GM23338 (cell line): ENCODE data around the gene PSMA5. TPM values are rescaled to one million over a fixed set of nuclear protein-coding genes. Genes with fewer than 3 reads are reported as not detected.

ENCODE experiments used
- ATAC-seq: fragments of 200-7000 bp; cut with Tn5 transposase; 3 replicates; pipeline ENCODE4 v1.9.1; 2020
- DNase-seq: peaks from one replicate; pipeline ENCODE4 v3.0.0-alpha.2; 2015; ENCODE audit warnings: low spot score
- H2AFZ ChIP-seq: fragments of 200-600 bp; sonication (generic); 2 replicates; pipeline ENCODE4 v1.8.0; 2016; ENCODE audit warnings: antibody characterized with exemption, mild to moderate bottlenecking, moderate library complexity
- H3F3A ChIP-seq: fragments of 200-600 bp; sonication (generic); replicated peaks from 2 replicates; pipeline ENCODE4 v1.8.0; 2017; ENCODE audit warnings: antibody characterized with exemption, mixed run types, low read depth
- H3K27ac ChIP-seq: fragments of 200-600 bp; sonication (generic); 2 replicates; pipeline ENCODE4 v1.6.1; 2016; ENCODE audit warnings: low read depth
- H3K27me3 ChIP-seq: fragments of 200-600 bp; sonication (generic); 2 replicates; pipeline ENCODE4 v1.8.0; 2016; ENCODE audit warnings: mild to moderate bottlenecking, mixed run types, moderate library complexity; ENCODE audit not compliant: insufficient read depth
- H3K36me3 ChIP-seq: fragments of 200-600 bp; sonication (generic); 2 replicates; pipeline ENCODE4 v1.8.0; 2016; ENCODE audit warnings: mild to moderate bottlenecking; ENCODE audit not compliant: insufficient read depth
- H3K4me1 ChIP-seq: fragments of 200-600 bp; sonication (generic); 2 replicates; pipeline ENCODE4 v1.8.0; 2016; ENCODE audit warnings: mild to moderate bottlenecking, moderate library complexity; ENCODE audit not compliant: insufficient read depth
- H3K4me2 ChIP-seq: fragments of 200-600 bp; sonication (generic); 2 replicates; pipeline ENCODE4 v1.7.1; 2017; ENCODE audit warnings: mixed run types
- H3K4me3 ChIP-seq: fragments of 200-600 bp; sonication (generic); 2 replicates; pipeline ENCODE4 v1.6.1; 2016; ENCODE audit warnings: mixed run types
- H3K79me2 ChIP-seq: fragments of 200-600 bp; sonication (generic); replicated peaks from 2 replicates; pipeline ENCODE4 v1.8.0; 2017; ENCODE audit warnings: mild to moderate bottlenecking; ENCODE audit not compliant: insufficient read depth
- H3K9me2 ChIP-seq: fragments of 200-600 bp; sonication (generic); 2 replicates; pipeline ENCODE4 v1.8.0; 2017; ENCODE audit not compliant: insufficient read depth
- H4K20me1 ChIP-seq: fragments of 200-600 bp; sonication (generic); replicated peaks from 2 replicates; pipeline ENCODE4 v1.8.0; 2017; ENCODE audit warnings: mild to moderate bottlenecking; ENCODE audit not compliant: insufficient read depth
- H3K27ac Mint-ChIP-seq: 2 replicates; pipeline ENCODE4 v1.8.0; 2020; ENCODE audit warnings: inconsistent platforms, mild to moderate bottlenecking, moderate library complexity, mixed read lengths
- H3K27me3 Mint-ChIP-seq: 3 replicates; pipeline ENCODE4 v1.8.0; 2022; ENCODE audit warnings: low read depth, mild to moderate bottlenecking, moderate library complexity, mixed read lengths, inconsistent platforms; ENCODE audit not compliant: insufficient read depth, poor library complexity
- H3K36me3 Mint-ChIP-seq: 3 replicates; pipeline ENCODE4 v1.8.0; 2021; ENCODE audit warnings: low read depth, mild to moderate bottlenecking, inconsistent platforms, moderate library complexity, mixed read lengths
- H3K4me1 Mint-ChIP-seq: 3 replicates; pipeline ENCODE4 v1.8.0; 2020; ENCODE audit warnings: mild to moderate bottlenecking, inconsistent platforms, mixed read lengths
- H3K4me3 Mint-ChIP-seq: 3 replicates; pipeline ENCODE4 v1.8.0; 2021; ENCODE audit warnings: moderate library complexity, mild to moderate bottlenecking, inconsistent platforms, mixed read lengths
- H3K9me3 Mint-ChIP-seq: 3 replicates; pipeline ENCODE4 v1.8.0; 2020; ENCODE audit warnings: moderate library complexity, mild to moderate bottlenecking, inconsistent platforms, mixed read lengths
- EZH2 ChIP-seq: fragments of 200-600 bp; sonication (generic); IDR thresholded peaks from one replicate; pipeline ENCODE4 v1.8.0; 2017; ENCODE audit warnings: antibody characterized with exemption, mild to moderate bottlenecking, low read depth; ENCODE audit not compliant: unreplicated experiment
- EZH2phosphoT487 ChIP-seq: fragments of 200-600 bp; sonication (generic); IDR thresholded peaks from one replicate; pipeline ENCODE4 v1.8.1; 2018; ENCODE audit warnings: antibody characterized with exemption; ENCODE audit not compliant: unreplicated experiment
- NANOG ChIP-seq: IDR thresholded peaks from 2 replicates; pipeline ENCODE4 v1.6.1; 2016; ENCODE audit warnings: antibody characterized with exemption, borderline replicate concordance
- ZNF114 ChIP-seq: fragments of 250-450 bp; sonication (Bioruptor Pico); IDR thresholded peaks from 2 replicates; pipeline ENCODE4 v1.5.0; 2020; ENCODE audit warnings: mild to moderate bottlenecking, moderate library complexity
- polyA plus RNA-seq: library from polyadenylated mRNA; unstranded; fragments of >200 nt; fragmentation: Nextera tagmentation; extraction: Ambion mirVana; gene quantifications from 2 replicates; pipeline ENCODE4 v1.2.1, GENCODE V29; 2016
- total RNA-seq: library from RNA; depleted of rRNA; stranded (reverse); fragments of >200 nt; shearing (Covaris generic); gene quantifications from 2 replicates; pipeline ENCODE4 v1.2.3, GENCODE V29; 2014
- TF ChIP-seq, protein P1 (sequence below): IDR thresholded peaks from 2 replicates; pipeline ENCODE4 v1.6.1; 2016; ENCODE audit warnings: antibody characterized with exemption
- TF ChIP-seq, protein P2 (sequence below): fragments of 250-450 bp; sonication (Bioruptor Pico); IDR thresholded peaks from 2 replicates; pipeline ENCODE4 v1.5.0; 2020; ENCODE audit warnings: mild to moderate bottlenecking, moderate library complexity
- TF ChIP-seq, protein P3 (sequence below): IDR thresholded peaks from one replicate; pipeline ENCODE4 v1.6.1; 2018; ENCODE audit warnings: antibody characterized with exemption; ENCODE audit not compliant: unreplicated experiment

Gene PSMA5
- total and polyA plus RNA-seq, 2 experiments from 2014 or later: 104 to 126 TPM

DNA sequence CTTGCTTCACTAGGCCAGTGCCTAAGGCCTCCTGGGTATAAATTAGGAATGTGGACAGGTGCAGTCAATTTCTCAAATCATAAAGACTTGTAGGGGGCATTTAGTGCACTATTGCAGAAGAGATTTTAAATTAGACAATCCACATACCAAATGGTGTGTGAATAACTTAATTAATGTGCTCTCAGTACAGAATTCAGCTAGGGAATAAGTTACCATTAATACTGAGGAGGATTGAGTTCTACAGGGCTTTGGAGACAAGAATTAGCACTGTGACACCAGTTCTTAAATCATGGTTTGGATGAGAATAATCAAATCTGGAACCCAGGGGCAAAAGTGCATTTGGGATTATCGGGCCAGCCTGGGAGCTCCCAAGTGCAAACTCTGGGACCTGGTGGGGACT lies 41.8 kb upstream of the PSMA5 start:
- peaks cover 28% of the 10 kb centered on the region for H3K4me1 ChIP-seq
- no peaks in the 10 kb centered on the region for H3K79me2 ChIP-seq
- H3K27me3 Mint-ChIP-seq: peaks cover 42% of the 10 kb centered on the region
- H4K20me1 ChIP-seq: no peaks in the 10 kb centered on the region; the same call in 1 of the 2 replicates
- 0 out of 2 replicates have a peak, but pooled peaks cover 5% of the 10 kb centered on the region for H3F3A ChIP-seq
- H3K36me3 Mint-ChIP-seq: no peaks in the 10 kb centered on the region; the same call in 2 of the 3 replicates
- no peak for DNase-seq
- no peaks in the 10 kb centered on the region for H3K9me2 ChIP-seq
- H3K4me1 Mint-ChIP-seq: peaks cover 19% of the 10 kb centered on the region
- no peaks in the 10 kb centered on the region for H3K9me3 Mint-ChIP-seq
- ATAC-seq: no peak
- H2AFZ ChIP-seq: no peak overlapping the region
- no peak for TF ChIP-seq NANOG
- TF ChIP-seq, protein P1, sequence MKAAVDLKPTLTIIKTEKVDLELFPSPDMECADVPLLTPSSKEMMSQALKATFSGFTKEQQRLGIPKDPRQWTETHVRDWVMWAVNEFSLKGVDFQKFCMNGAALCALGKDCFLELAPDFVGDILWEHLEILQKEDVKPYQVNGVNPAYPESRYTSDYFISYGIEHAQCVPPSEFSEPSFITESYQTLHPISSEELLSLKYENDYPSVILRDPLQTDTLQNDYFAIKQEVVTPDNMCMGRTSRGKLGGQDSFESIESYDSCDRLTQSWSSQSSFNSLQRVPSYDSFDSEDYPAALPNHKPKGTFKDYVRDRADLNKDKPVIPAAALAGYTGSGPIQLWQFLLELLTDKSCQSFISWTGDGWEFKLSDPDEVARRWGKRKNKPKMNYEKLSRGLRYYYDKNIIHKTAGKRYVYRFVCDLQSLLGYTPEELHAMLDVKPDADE: no peak
- TF ChIP-seq, protein P2, sequence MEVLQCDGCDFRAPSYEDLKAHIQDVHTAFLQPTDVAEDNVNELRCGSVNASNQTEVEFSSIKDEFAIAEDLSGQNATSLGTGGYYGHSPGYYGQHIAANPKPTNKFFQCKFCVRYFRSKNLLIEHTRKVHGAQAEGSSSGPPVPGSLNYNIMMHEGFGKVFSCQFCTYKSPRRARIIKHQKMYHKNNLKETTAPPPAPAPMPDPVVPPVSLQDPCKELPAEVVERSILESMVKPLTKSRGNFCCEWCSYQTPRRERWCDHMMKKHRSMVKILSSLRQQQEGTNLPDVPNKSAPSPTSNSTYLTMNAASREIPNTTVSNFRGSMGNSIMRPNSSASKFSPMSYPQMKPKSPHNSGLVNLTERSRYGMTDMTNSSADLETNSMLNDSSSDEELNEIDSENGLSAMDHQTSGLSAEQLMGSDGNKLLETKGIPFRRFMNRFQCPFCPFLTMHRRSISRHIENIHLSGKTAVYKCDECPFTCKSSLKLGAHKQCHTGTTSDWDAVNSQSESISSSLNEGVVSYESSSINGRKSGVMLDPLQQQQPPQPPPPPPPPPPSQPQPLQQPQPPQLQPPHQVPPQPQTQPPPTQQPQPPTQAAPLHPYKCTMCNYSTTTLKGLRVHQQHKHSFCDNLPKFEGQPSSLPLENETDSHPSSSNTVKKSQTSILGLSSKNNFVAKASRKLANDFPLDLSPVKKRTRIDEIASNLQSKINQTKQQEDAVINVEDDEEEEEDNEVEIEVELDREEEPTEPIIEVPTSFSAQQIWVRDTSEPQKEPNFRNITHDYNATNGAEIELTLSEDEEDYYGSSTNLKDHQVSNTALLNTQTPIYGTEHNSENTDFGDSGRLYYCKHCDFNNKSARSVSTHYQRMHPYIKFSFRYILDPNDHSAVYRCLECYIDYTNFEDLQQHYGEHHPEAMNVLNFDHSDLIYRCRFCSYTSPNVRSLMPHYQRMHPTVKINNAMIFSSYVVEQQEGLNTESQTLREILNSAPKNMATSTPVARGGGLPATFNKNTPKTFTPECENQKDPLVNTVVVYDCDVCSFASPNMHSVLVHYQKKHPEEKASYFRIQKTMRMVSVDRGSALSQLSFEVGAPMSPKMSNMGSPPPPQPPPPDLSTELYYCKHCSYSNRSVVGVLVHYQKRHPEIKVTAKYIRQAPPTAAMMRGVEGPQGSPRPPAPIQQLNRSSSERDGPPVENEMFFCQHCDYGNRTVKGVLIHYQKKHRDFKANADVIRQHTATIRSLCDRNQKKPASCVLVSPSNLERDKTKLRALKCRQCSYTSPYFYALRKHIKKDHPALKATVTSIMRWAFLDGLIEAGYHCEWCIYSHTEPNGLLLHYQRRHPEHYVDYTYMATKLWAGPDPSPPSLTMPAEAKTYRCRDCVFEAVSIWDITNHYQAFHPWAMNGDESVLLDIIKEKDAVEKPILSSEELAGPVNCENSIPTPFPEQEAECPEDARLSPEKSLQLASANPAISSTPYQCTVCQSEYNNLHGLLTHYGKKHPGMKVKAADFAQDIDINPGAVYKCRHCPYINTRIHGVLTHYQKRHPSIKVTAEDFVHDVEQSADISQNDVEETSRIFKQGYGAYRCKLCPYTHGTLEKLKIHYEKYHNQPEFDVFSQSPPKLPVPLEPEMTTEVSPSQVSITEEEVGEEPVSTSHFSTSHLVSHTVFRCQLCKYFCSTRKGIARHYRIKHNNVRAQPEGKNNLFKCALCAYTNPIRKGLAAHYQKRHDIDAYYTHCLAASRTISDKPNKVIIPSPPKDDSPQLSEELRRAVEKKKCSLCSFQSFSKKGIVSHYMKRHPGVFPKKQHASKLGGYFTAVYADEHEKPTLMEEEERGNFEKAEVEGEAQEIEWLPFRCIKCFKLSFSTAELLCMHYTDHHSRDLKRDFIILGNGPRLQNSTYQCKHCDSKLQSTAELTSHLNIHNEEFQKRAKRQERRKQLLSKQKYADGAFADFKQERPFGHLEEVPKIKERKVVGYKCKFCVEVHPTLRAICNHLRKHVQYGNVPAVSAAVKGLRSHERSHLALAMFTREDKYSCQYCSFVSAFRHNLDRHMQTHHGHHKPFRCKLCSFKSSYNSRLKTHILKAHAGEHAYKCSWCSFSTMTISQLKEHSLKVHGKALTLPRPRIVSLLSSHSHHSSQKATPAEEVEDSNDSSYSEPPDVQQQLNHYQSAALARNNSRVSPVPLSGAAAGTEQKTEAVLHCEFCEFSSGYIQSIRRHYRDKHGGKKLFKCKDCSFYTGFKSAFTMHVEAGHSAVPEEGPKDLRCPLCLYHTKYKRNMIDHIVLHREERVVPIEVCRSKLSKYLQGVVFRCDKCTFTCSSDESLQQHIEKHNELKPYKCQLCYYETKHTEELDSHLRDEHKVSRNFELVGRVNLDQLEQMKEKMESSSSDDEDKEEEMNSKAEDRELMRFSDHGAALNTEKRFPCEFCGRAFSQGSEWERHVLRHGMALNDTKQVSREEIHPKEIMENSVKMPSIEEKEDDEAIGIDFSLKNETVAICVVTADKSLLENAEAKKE (CRISPR knock-in tag): no peak
- no peak for TF ChIP-seq ZNF114
- no peak for TF ChIP-seq EZH2
- TF ChIP-seq EZH2phosphoT487: no peak
- TF ChIP-seq, protein P3, sequence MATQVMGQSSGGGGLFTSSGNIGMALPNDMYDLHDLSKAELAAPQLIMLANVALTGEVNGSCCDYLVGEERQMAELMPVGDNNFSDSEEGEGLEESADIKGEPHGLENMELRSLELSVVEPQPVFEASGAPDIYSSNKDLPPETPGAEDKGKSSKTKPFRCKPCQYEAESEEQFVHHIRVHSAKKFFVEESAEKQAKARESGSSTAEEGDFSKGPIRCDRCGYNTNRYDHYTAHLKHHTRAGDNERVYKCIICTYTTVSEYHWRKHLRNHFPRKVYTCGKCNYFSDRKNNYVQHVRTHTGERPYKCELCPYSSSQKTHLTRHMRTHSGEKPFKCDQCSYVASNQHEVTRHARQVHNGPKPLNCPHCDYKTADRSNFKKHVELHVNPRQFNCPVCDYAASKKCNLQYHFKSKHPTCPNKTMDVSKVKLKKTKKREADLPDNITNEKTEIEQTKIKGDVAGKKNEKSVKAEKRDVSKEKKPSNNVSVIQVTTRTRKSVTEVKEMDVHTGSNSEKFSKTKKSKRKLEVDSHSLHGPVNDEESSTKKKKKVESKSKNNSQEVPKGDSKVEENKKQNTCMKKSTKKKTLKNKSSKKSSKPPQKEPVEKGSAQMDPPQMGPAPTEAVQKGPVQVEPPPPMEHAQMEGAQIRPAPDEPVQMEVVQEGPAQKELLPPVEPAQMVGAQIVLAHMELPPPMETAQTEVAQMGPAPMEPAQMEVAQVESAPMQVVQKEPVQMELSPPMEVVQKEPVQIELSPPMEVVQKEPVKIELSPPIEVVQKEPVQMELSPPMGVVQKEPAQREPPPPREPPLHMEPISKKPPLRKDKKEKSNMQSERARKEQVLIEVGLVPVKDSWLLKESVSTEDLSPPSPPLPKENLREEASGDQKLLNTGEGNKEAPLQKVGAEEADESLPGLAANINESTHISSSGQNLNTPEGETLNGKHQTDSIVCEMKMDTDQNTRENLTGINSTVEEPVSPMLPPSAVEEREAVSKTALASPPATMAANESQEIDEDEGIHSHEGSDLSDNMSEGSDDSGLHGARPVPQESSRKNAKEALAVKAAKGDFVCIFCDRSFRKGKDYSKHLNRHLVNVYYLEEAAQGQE: no peak
- H3K27me3 ChIP-seq: peaks cover 66% of the 10 kb centered on the region
- H3K27ac Mint-ChIP-seq: no peak overlapping the region
- H3K27ac ChIP-seq: no peak overlapping the region
- H3K4me2 ChIP-seq: peak overlapping the region; percentile 76
- H3K4me3 Mint-ChIP-seq: peak overlapping the region; percentile 26; the same call in 1 of the 3 replicates
- peak overlapping the region; percentile 68 for H3K4me3 ChIP-seq
- H3K36me3 ChIP-seq: no peaks in the 10 kb centered on the region
